Liver (tissue), 9 donors: ENCODE data around the gene ZNF555. TPM values are rescaled to one million over a fixed set of nuclear protein-coding genes. Genes with fewer than 3 reads are reported as not detected.

Experiments
- DNase-seq: peaks from one replicate; pipeline ENCODE4 v3.0.0-alpha.2; 2017; ENCODE audit warnings: low spot score
- H3K27ac ChIP-seq, 2 donors: one replicate each; pipeline ENCODE4 v1.7.0; 2013; ENCODE audit warnings: inconsistent platforms in 2 of 2, low read length in 2 of 2, control low read depth in 1 of 2, low read depth in 1 of 2, mild to moderate bottlenecking in 1 of 2
- H3K27me3 ChIP-seq, 4 donors: one replicate each; pipeline versions ENCODE4 v1.6.1 to v1.7.0; 2013; ENCODE audit warnings: low read length in 3 of 4, inconsistent platforms in 1 of 4, mild to moderate bottlenecking in 1 of 4, moderate library complexity in 1 of 4; ENCODE audit not compliant: control insufficient read depth in 4 of 4, insufficient read depth in 4 of 4
- H3K36me3 ChIP-seq, 4 donors: one replicate each; pipeline versions ENCODE4 v1.6.1 to v1.7.0; 2013; ENCODE audit warnings: low read length in 3 of 4, mild to moderate bottlenecking in 3 of 4, low read depth in 1 of 4, moderate library complexity in 1 of 4; ENCODE audit not compliant: control insufficient read depth in 4 of 4, insufficient read depth in 3 of 4
- H3K4me1 ChIP-seq, 4 donors: one replicate each; pipeline versions ENCODE4 v1.6.1 to v1.7.0; 2013; ENCODE audit warnings: low read length in 3 of 4, mild to moderate bottlenecking in 3 of 4, moderate library complexity in 1 of 4; ENCODE audit not compliant: control insufficient read depth in 4 of 4, insufficient read depth in 4 of 4
- H3K4me3 ChIP-seq, 3 donors: one replicate each; pipeline versions ENCODE4 v1.6.1 to v1.7.0; 2013; ENCODE audit warnings: low read length in 3 of 3, control low read depth in 1 of 3, low read depth in 1 of 3, mild to moderate bottlenecking in 1 of 3
- H3K9ac ChIP-seq, 2 donors: one replicate each; pipeline ENCODE4 v1.7.0; 2013; ENCODE audit warnings: low read length in 2 of 2, mild to moderate bottlenecking in 2 of 2, moderate library complexity in 2 of 2, control low read depth in 1 of 2, low read depth in 1 of 2
- H3K9me3 ChIP-seq, 4 donors: one replicate each; pipeline versions ENCODE4 v1.6.1 to v1.7.0; 2013; ENCODE audit warnings: low read length in 3 of 4; ENCODE audit not compliant: control insufficient read depth in 4 of 4
- FOXA1 ChIP-seq: IDR thresholded peaks from 2 replicates; pipeline ENCODE4 v1.6.1; 2016; ENCODE audit warnings: antibody characterized with exemption
- FOXA2 ChIP-seq: IDR thresholded peaks from 2 replicates; pipeline ENCODE4 v1.6.1; 2016; ENCODE audit warnings: antibody characterized with exemption
- GABPA ChIP-seq, 2 donors: IDR thresholded peaks in 1 of 2; conservative IDR thresholded peaks in 1 of 2; 2 replicates each; pipeline ENCODE4 v1.6.1; 2016; ENCODE audit warnings: antibody characterized with exemption in 2 of 2, mild to moderate bottlenecking in 1 of 2, moderate library complexity in 1 of 2
- HNF4A ChIP-seq, 2 donors: conservative IDR thresholded peaks; 2 replicates each; pipeline ENCODE4 v1.6.1; 2016; ENCODE audit warnings: antibody characterized with exemption in 2 of 2, mild to moderate bottlenecking in 2 of 2
- HNF4G ChIP-seq: IDR thresholded peaks from 2 replicates; pipeline ENCODE4 v1.6.1; 2016; ENCODE audit warnings: antibody characterized with exemption
- JUND ChIP-seq, 2 donors: IDR thresholded peaks; 2 replicates each; pipeline ENCODE4 v1.6.1; 2016; ENCODE audit warnings: antibody characterized with exemption in 2 of 2
- MAX ChIP-seq: IDR thresholded peaks from 2 replicates; pipeline ENCODE4 v1.6.1; 2016; ENCODE audit warnings: antibody characterized with exemption
- NR2F2 ChIP-seq: IDR thresholded peaks from 2 replicates; pipeline ENCODE4 v1.6.1; 2016; ENCODE audit warnings: antibody characterized with exemption
- RXRA ChIP-seq, 2 donors: IDR thresholded peaks; 2 replicates each; pipeline ENCODE4 v1.6.1; 2017 to 2018; ENCODE audit warnings: antibody characterized with exemption in 2 of 2, mild to moderate bottlenecking in 1 of 2
- TAF1 ChIP-seq: conservative IDR thresholded peaks from 2 replicates; pipeline ENCODE4 v1.6.1; 2016; ENCODE audit warnings: antibody characterized with exemption, mild to moderate bottlenecking
- YY1 ChIP-seq: IDR thresholded peaks from 2 replicates; pipeline ENCODE4 v1.6.1; 2016; ENCODE audit warnings: antibody characterized with exemption, mild to moderate bottlenecking
- WGBS: extraction: QIAGEN DNeasy Blood & Tissue Kit; methylation state at CpG from one replicate; pipeline ENCODE4 v1.1.7; 2013; 5-methylcytosine and 5-hydroxymethylcytosine counted together
- polyA plus RNA-seq, 2 donors: library from polyadenylated mRNA; stranded (reverse) in 1 of 2; unstranded in 1 of 2; fragments of 200-250 nt in 1 of 2; fragments of >200 nt in 1 of 2; fragmentation: Nextera tagmentation in 1 of 2; extraction: Ambion mirVana in 1 of 2; gene quantifications; one replicate each; pipeline versions ENCODE4 v1.2.1 to v1.2.3, GENCODE V29; 2013 to 2015
- total RNA-seq, 2 donors: library from RNA; depleted of rRNA; stranded (reverse); fragments of >200 nt; gene quantifications; one replicate each; pipeline ENCODE4 v1.2.3, GENCODE V29; 2014
- TF ChIP-seq, protein P1 (sequence below): IDR thresholded peaks from 2 replicates; pipeline ENCODE4 v1.6.1; 2016; ENCODE audit warnings: antibody characterized with exemption, mild to moderate bottlenecking
- TF ChIP-seq, protein P2 (sequence below): IDR thresholded peaks from 2 replicates; pipeline ENCODE4 v1.6.1; 2016; ENCODE audit warnings: antibody characterized with exemption
- TF ChIP-seq, protein P3 (sequence below): IDR thresholded peaks from 2 replicates; pipeline ENCODE4 v1.6.1; 2016; ENCODE audit warnings: antibody characterized with exemption
- TF ChIP-seq, protein P4 (sequence below): fragments of 150-350 bp; IDR thresholded peaks from 2 replicates; pipeline ENCODE4 v1.5.1; 2017; ENCODE audit warnings: improper control_type of control experiment, low read depth, low read length; ENCODE audit not compliant: missing input control
- donor health status: healthy.
- donor health status: healthy.
- donor health status: healthy.
- donor health status: healthy.
- donor health status: healthy.

The ZNF555 gene
- total and polyA plus RNA-seq, 4 donors = 1.3 to 2.8 (median 2.2) TPM

DNA sequence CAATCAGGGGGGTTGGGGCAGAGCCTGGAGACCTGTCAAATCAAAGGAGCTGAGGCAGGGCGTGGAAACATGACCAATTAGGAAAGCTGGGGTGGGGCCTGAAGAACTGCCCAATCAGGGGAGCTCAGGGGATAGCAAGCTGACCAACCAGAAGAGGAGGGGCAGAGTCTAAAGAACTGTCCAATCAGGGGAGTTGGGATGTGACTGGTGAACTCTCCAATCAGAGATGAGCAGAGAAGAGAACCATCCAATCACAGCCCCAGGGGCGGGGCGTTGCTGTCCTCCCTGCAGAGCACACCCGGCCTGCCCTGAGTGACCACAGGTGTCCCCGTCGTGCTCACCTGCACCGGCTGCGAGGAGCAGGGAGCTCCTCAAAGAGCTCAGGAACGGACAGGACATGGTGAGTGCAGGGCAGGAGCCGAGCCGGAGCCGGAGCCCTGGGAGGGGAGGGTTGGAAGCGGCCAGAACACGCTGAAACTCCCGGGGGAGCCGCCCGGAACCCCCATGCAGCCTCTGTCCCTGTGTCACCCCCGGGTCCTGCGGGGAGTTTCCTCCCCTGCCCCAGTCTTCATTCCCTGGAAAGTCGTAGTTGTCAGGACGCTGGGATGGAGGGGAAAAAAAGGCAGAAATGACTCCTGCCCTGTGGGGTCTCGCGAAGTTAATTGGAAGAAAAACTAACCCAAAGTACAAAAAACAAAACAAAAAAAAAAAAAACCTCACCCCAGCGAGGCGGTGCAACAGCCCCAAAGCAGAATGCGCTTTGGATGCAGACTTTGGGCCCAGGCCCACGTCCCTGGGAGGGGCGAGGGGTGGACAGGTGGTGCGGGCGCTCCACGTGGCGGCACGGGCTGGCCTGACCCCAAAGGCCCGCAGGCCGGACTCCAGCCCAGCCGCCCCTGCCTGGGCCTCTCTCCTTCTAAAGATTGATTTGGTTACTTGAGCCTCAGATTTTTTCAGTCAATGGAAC lies 26.0 kb downstream of the ZNF555 start, which contains the start of gene ZNF556:
ZNF556 (plus strand) TSS at position 311 of the 967 bp plus-strand sequence; CDS start at position 398, 87 bp downstream.
- WGBS = 85% methylated on average over 36 of the region's 36 CpGs
- Histone ChIP-seq H3K9me3 (peaks cover 0 to 5% (median under 1%) of the 10 kb centered on the region in 4 donors), H3K27me3 (no peaks in the 10 kb centered on the region), H3K9ac (no peak within 1 kb of the TSS), H3K27ac (no peak within 1 kb of the TSS), H3K4me1 (no peaks in the 10 kb centered on the region), H3K4me3 (no peak within 1 kb of the TSS), H3K36me3 (no peaks in the 10 kb centered on the region)
- TF ChIP-seq MAX = no peak
- TF ChIP-seq, protein P1, sequence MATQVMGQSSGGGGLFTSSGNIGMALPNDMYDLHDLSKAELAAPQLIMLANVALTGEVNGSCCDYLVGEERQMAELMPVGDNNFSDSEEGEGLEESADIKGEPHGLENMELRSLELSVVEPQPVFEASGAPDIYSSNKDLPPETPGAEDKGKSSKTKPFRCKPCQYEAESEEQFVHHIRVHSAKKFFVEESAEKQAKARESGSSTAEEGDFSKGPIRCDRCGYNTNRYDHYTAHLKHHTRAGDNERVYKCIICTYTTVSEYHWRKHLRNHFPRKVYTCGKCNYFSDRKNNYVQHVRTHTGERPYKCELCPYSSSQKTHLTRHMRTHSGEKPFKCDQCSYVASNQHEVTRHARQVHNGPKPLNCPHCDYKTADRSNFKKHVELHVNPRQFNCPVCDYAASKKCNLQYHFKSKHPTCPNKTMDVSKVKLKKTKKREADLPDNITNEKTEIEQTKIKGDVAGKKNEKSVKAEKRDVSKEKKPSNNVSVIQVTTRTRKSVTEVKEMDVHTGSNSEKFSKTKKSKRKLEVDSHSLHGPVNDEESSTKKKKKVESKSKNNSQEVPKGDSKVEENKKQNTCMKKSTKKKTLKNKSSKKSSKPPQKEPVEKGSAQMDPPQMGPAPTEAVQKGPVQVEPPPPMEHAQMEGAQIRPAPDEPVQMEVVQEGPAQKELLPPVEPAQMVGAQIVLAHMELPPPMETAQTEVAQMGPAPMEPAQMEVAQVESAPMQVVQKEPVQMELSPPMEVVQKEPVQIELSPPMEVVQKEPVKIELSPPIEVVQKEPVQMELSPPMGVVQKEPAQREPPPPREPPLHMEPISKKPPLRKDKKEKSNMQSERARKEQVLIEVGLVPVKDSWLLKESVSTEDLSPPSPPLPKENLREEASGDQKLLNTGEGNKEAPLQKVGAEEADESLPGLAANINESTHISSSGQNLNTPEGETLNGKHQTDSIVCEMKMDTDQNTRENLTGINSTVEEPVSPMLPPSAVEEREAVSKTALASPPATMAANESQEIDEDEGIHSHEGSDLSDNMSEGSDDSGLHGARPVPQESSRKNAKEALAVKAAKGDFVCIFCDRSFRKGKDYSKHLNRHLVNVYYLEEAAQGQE = no peak
- TF ChIP-seq NR2F2 = no peak
- no peak for TF ChIP-seq HNF4A (conservative IDR thresholded peaks at IDR 0.05)
- TF ChIP-seq, protein P2, sequence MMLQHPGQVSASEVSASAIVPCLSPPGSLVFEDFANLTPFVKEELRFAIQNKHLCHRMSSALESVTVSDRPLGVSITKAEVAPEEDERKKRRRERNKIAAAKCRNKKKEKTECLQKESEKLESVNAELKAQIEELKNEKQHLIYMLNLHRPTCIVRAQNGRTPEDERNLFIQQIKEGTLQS = no peak
- no peak for TF ChIP-seq GABPA (IDR thresholded peaks at IDR 0.05 in 1 of 2, conservative IDR thresholded peaks at IDR 0.05 in 1 of 2)
- no peak for TF ChIP-seq JUND (IDR thresholded peaks at IDR 0.05)
- TF ChIP-seq HNF4G = no peak
- DNase-seq = no peak

- H3K36me3 ChIP-seq = no peaks in the 10 kb centered on the region
- H3K9me3 ChIP-seq = peaks cover 0 to 2% (median 0%) of the 10 kb centered on the region in 4 donors
- no peak for TF ChIP-seq RXRA (IDR thresholded peaks at IDR 0.05)
- TF ChIP-seq YY1 = no peak
- TF ChIP-seq, protein P3, sequence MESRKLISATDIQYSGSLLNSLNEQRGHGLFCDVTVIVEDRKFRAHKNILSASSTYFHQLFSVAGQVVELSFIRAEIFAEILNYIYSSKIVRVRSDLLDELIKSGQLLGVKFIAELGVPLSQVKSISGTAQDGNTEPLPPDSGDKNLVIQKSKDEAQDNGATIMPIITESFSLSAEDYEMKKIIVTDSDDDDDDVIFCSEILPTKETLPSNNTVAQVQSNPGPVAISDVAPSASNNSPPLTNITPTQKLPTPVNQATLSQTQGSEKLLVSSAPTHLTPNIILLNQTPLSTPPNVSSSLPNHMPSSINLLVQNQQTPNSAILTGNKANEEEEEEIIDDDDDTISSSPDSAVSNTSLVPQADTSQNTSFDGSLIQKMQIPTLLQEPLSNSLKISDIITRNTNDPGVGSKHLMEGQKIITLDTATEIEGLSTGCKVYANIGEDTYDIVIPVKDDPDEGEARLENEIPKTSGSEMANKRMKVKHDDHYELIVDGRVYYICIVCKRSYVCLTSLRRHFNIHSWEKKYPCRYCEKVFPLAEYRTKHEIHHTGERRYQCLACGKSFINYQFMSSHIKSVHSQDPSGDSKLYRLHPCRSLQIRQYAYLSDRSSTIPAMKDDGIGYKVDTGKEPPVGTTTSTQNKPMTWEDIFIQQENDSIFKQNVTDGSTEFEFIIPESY = no peak
- no peak for TF ChIP-seq FOXA2
- TF ChIP-seq HNF4A (conservative IDR thresholded peaks at IDR 0.05) = no peak
- no peak for TF ChIP-seq GABPA (IDR thresholded peaks at IDR 0.05 in 1 of 2, conservative IDR thresholded peaks at IDR 0.05 in 1 of 2)
- TF ChIP-seq, protein P4, sequence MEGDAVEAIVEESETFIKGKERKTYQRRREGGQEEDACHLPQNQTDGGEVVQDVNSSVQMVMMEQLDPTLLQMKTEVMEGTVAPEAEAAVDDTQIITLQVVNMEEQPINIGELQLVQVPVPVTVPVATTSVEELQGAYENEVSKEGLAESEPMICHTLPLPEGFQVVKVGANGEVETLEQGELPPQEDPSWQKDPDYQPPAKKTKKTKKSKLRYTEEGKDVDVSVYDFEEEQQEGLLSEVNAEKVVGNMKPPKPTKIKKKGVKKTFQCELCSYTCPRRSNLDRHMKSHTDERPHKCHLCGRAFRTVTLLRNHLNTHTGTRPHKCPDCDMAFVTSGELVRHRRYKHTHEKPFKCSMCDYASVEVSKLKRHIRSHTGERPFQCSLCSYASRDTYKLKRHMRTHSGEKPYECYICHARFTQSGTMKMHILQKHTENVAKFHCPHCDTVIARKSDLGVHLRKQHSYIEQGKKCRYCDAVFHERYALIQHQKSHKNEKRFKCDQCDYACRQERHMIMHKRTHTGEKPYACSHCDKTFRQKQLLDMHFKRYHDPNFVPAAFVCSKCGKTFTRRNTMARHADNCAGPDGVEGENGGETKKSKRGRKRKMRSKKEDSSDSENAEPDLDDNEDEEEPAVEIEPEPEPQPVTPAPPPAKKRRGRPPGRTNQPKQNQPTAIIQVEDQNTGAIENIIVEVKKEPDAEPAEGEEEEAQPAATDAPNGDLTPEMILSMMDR = no peak
- TF ChIP-seq, protein P2 = no peak
- no peak for TF ChIP-seq HNF4G
- TF ChIP-seq TAF1 = no peak
- TF ChIP-seq MAX = no peak
- no peak for TF ChIP-seq NR2F2
- TF ChIP-seq, protein P1 = no peak
- no peak for TF ChIP-seq JUND (IDR thresholded peaks at IDR 0.05)
- no peak for TF ChIP-seq FOXA1
- 86% methylated on average over 10 of the region's 10 CpGs for WGBS
- no peak for DNase-seq
- no peak overlapping the region for H3K9ac ChIP-seq
- no peak overlapping the region for H3K4me3 ChIP-seq
- no peaks in the 10 kb centered on the region for H3K4me1 ChIP-seq
- H3K27me3 ChIP-seq = no peaks in the 10 kb centered on the region
- H3K27ac ChIP-seq = no peak overlapping the region
These were observed 28.3 kb downstream of the ZNF555 start for GRCh38 chr19:2869618-2870017.
